H9 (cell line): ENCODE data around the gene SLCO6A1. TPM values are rescaled to one million over a fixed set of nuclear protein-coding genes. Genes with fewer than 3 reads are reported as not detected.

Experiments
- DNase-seq: peaks from one replicate; pipeline ENCODE4 v3.0.0-alpha.2; 2017
- H2AFZ ChIP-seq: one replicate; pipeline ENCODE4 v1.6.1; 2013; ENCODE audit warnings: mild to moderate bottlenecking, low read length, control low read depth, moderate library complexity
- H2AK5ac ChIP-seq: 2 replicates; pipeline ENCODE4 v1.6.1; 2013; ENCODE audit warnings: low read length, control low read depth, mixed read lengths; ENCODE audit not compliant: insufficient read length
- H2BK120ac ChIP-seq: one replicate; pipeline ENCODE4 v1.6.1; 2013; ENCODE audit warnings: low read depth, mild to moderate bottlenecking, low read length, control low read depth, inconsistent platforms; ENCODE audit not compliant: poor library complexity, severe bottlenecking
- H2BK12ac ChIP-seq: 2 replicates; pipeline ENCODE4 v1.6.1; 2013; ENCODE audit warnings: low read length, control low read depth, mixed read lengths, low read depth; ENCODE audit not compliant: insufficient read length
- H2BK15ac ChIP-seq: 2 replicates; pipeline ENCODE4 v1.6.1; 2013; ENCODE audit warnings: low read depth, low read length, control low read depth
- H2BK20ac ChIP-seq: one replicate; pipeline ENCODE4 v1.6.1; 2013; ENCODE audit warnings: low read depth, mild to moderate bottlenecking, low read length, control low read depth, inconsistent platforms; ENCODE audit not compliant: poor library complexity, severe bottlenecking
- H2BK5ac ChIP-seq: 2 replicates; pipeline ENCODE4 v1.6.1; 2013; ENCODE audit warnings: low read length, control low read depth, mixed read lengths; ENCODE audit not compliant: insufficient read length
- H3K14ac ChIP-seq: 2 replicates; pipeline ENCODE4 v1.6.1; 2013; ENCODE audit warnings: low read length, control low read depth; ENCODE audit not compliant: insufficient read depth
- H3K18ac ChIP-seq: 2 replicates; pipeline ENCODE4 v1.6.1; 2013; ENCODE audit warnings: low read depth, mild to moderate bottlenecking, mixed read lengths, low read length, control low read depth; ENCODE audit not compliant: insufficient read length
- H3K23ac ChIP-seq: 2 replicates; pipeline ENCODE4 v1.6.1; 2013; ENCODE audit warnings: low read length, control low read depth, mixed read lengths, low read depth; ENCODE audit not compliant: insufficient read length
- H3K23me2 ChIP-seq: 2 replicates; pipeline ENCODE4 v1.6.1; 2013; ENCODE audit warnings: low read depth, mild to moderate bottlenecking, mixed read lengths, low read length, control low read depth; ENCODE audit not compliant: insufficient read length, poor library complexity, severe bottlenecking
- H3K27ac ChIP-seq: 2 replicates; pipeline ENCODE4 v1.5.1; 2013; ENCODE audit warnings: low read length, control low read depth, mixed read lengths, low read depth; ENCODE audit not compliant: insufficient read length
- H3K27me3 ChIP-seq: 2 replicates; pipeline ENCODE4 v1.6.1; 2013; ENCODE audit warnings: low read length, control low read depth, inconsistent platforms; ENCODE audit not compliant: insufficient read depth
- H3K4ac ChIP-seq: 2 replicates; pipeline ENCODE4 v1.6.1; 2013; ENCODE audit warnings: low read depth, mild to moderate bottlenecking, control low read depth, inconsistent platforms, low read length, moderate library complexity
- H3K4me1 ChIP-seq: 2 replicates; pipeline ENCODE4 v1.6.1; 2013; ENCODE audit warnings: low read length, control low read depth, inconsistent platforms; ENCODE audit not compliant: insufficient read depth
- H3K4me2 ChIP-seq: 2 replicates; pipeline ENCODE4 v1.6.1; 2013; ENCODE audit warnings: low read length, control low read depth, mixed read lengths; ENCODE audit not compliant: insufficient read length, insufficient read depth
- H3K56ac ChIP-seq: 2 replicates; pipeline ENCODE4 v1.6.1; 2013; ENCODE audit warnings: low read depth, mild to moderate bottlenecking, mixed read lengths, low read length, control low read depth; ENCODE audit not compliant: insufficient read length
- H3K79me1 ChIP-seq: 2 replicates; pipeline ENCODE4 v1.6.1; 2013; ENCODE audit warnings: low read depth, mild to moderate bottlenecking, moderate library complexity, low read length, control low read depth, inconsistent platforms; ENCODE audit not compliant: insufficient read depth, poor library complexity, severe bottlenecking
- H3K79me2 ChIP-seq: 2 replicates; pipeline ENCODE4 v1.6.1; 2013; ENCODE audit warnings: low read length, control low read depth, inconsistent platforms; ENCODE audit not compliant: insufficient read depth
- H3K9ac ChIP-seq: 2 replicates; pipeline ENCODE4 v1.6.1; 2013; ENCODE audit warnings: low read length, control low read depth, mixed read lengths; ENCODE audit not compliant: insufficient read length; ENCODE audit errors: extremely low read depth
- H3K9me3 ChIP-seq: one replicate; pipeline ENCODE4 v1.6.1; 2013; ENCODE audit warnings: low read depth, low read length, inconsistent platforms; ENCODE audit not compliant: control insufficient read depth
- H3T11ph ChIP-seq: one replicate; pipeline ENCODE4 v1.6.1; 2013; ENCODE audit warnings: mild to moderate bottlenecking, low read length, control low read depth, inconsistent platforms
- H4K20me1 ChIP-seq: one replicate; pipeline ENCODE4 v1.6.1; 2013; ENCODE audit not compliant: control insufficient read depth, insufficient read length, insufficient read depth
- H4K5ac ChIP-seq: 2 replicates; pipeline ENCODE4 v1.6.1; 2013; ENCODE audit warnings: low read depth, mild to moderate bottlenecking, mixed read lengths, low read length, control low read depth; ENCODE audit not compliant: insufficient read length
- H4K8ac ChIP-seq: replicated peaks from 2 replicates; pipeline ENCODE4 v1.6.1; 2013; ENCODE audit warnings: low read length, control low read depth, mixed read lengths, low read depth; ENCODE audit not compliant: insufficient read length
- H4K91ac ChIP-seq: 2 replicates; pipeline ENCODE4 v1.6.1; 2013; ENCODE audit warnings: low read depth, mild to moderate bottlenecking, moderate library complexity, mixed read lengths, low read length, control low read depth; ENCODE audit not compliant: insufficient read length
- H3K27ac Mint-ChIP-seq, 3 experiments: 2 replicates in 2 of 3; 3 replicates in 1 of 3; pipeline ENCODE4 v1.8.0; 2020 to 2021; ENCODE audit warnings: mixed read lengths in 3 of 3, mild to moderate bottlenecking in 1 of 3, moderate library complexity in 1 of 3
- H3K27me3 Mint-ChIP-seq: 2 replicates; pipeline ENCODE4 v1.8.0; 2021; ENCODE audit warnings: low read depth, mild to moderate bottlenecking, moderate library complexity, mixed read lengths
- H3K36me3 Mint-ChIP-seq, 3 experiments: 2 replicates in 2 of 3; 3 replicates in 1 of 3; pipeline ENCODE4 v1.8.0; 2020 to 2021; ENCODE audit warnings: low read depth in 3 of 3, mixed read lengths in 3 of 3; ENCODE audit not compliant: insufficient read depth in 1 of 3
- H3K4me1 Mint-ChIP-seq, 2 experiments: 2 replicates each; pipeline ENCODE4 v1.8.0; 2020; ENCODE audit warnings: mixed read lengths in 2 of 2
- H3K4me3 Mint-ChIP-seq, 2 experiments: 2 replicates in 1 of 2; 3 replicates in 1 of 2; pipeline ENCODE4 v1.8.0; 2020 to 2021; ENCODE audit warnings: mild to moderate bottlenecking in 2 of 2, mixed read lengths in 2 of 2, moderate library complexity in 1 of 2
- H3K9me3 Mint-ChIP-seq, 2 experiments: 2 replicates in 1 of 2; 3 replicates in 1 of 2; pipeline ENCODE4 v1.8.0; 2020; ENCODE audit warnings: mild to moderate bottlenecking in 2 of 2, mixed read lengths in 2 of 2, moderate library complexity in 1 of 2
- WGBS: extraction: QIAGEN DNeasy Blood & Tissue Kit; methylation state at CpG from one replicate; pipeline ENCODE4 v1.1.7; 2013; ENCODE audit warnings: missing lambda C conversion rate, low lambda C conversion rate, mixed read lengths; ENCODE audit not compliant: insufficient read length; ENCODE audit errors: extremely low coverage; 5-methylcytosine and 5-hydroxymethylcytosine counted together
- total RNA-seq: library from RNA; stranded (reverse); gene quantifications from 2 replicates; pipeline ENCODE4 v1.2.1, GENCODE V29; 2021
- TF ChIP-seq, protein P1 (sequence below): fragments of 200-600 bp; sonication (generic); conservative IDR thresholded peaks from 3 replicates; pipeline ENCODE4 v1.8.0; 2021; ENCODE audit warnings: antibody characterized with exemption, mild to moderate bottlenecking

The SLCO6A1 gene
- total RNA-seq, 1 experiment from 2014 or later = 0.46 TPM

DNA sequence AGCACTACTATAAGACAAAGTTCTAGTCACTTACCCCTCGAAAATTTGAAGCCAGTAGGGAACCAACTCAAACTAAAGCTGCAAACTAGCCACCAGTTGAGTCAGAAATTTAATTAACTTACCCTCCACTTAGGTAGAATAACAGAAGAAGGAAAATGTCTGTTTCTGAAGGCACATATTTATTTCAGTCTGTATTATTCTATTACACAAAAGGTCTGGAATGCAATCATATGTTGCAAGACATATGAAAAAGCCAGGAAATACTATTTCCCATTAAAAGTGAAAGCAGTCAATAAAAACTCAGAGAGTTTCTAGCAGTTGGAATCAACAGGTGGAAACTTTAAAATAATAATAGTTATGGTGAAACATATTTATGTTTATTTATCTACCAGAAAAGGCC is 123.5 kb downstream of the SLCO6A1 start:
- H3K23ac ChIP-seq = no peak overlapping the region
- TF ChIP-seq, protein P1, sequence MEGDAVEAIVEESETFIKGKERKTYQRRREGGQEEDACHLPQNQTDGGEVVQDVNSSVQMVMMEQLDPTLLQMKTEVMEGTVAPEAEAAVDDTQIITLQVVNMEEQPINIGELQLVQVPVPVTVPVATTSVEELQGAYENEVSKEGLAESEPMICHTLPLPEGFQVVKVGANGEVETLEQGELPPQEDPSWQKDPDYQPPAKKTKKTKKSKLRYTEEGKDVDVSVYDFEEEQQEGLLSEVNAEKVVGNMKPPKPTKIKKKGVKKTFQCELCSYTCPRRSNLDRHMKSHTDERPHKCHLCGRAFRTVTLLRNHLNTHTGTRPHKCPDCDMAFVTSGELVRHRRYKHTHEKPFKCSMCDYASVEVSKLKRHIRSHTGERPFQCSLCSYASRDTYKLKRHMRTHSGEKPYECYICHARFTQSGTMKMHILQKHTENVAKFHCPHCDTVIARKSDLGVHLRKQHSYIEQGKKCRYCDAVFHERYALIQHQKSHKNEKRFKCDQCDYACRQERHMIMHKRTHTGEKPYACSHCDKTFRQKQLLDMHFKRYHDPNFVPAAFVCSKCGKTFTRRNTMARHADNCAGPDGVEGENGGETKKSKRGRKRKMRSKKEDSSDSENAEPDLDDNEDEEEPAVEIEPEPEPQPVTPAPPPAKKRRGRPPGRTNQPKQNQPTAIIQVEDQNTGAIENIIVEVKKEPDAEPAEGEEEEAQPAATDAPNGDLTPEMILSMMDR = no peak
- H4K5ac ChIP-seq = no peak overlapping the region
- H3K79me2 ChIP-seq = no peaks in the 10 kb centered on the region
- H2AFZ ChIP-seq = no peak overlapping the region
- no peak overlapping the region for H3K27ac ChIP-seq
- H3K79me1 ChIP-seq = no peaks in the 10 kb centered on the region
- no peaks in the 10 kb centered on the region for H3K23me2 ChIP-seq
- no peak overlapping the region for H2BK15ac ChIP-seq
- no CpG with 5 or more reads among the region's 1 CpG for WGBS
- Mint-ChIP-seq H3K4me1 (no peaks in the 10 kb centered on the region), H3K4me3 (no peak overlapping the region), H3K36me3 (no peaks in the 10 kb centered on the region), H3K27ac (no peak overlapping the region), H3K27me3 (no peaks in the 10 kb centered on the region), H3K9me3 (no peaks in the 10 kb centered on the region)
- no peaks in the 10 kb centered on the region for H3K27me3 ChIP-seq
- H3K56ac ChIP-seq = no peak overlapping the region
- H3K4me2 ChIP-seq = no peak overlapping the region
- no peak overlapping the region for H2BK20ac ChIP-seq
- no peak overlapping the region for H3T11ph ChIP-seq
- no peak overlapping the region for H3K9ac ChIP-seq
- no peak overlapping the region for H2AK5ac ChIP-seq
- no peak for DNase-seq
- no peaks in the 10 kb centered on the region for H4K20me1 ChIP-seq
- H3K4ac ChIP-seq = no peak overlapping the region
- no peak overlapping the region for H2BK5ac ChIP-seq
- H3K9me3 ChIP-seq = no peaks in the 10 kb centered on the region
- H3K14ac ChIP-seq = no peak overlapping the region
- H4K91ac ChIP-seq = no peak overlapping the region
- H4K8ac ChIP-seq = no peak overlapping the region
- no peak overlapping the region for H3K18ac ChIP-seq
- H2BK12ac ChIP-seq = no peak overlapping the region
- no peak overlapping the region for H2BK120ac ChIP-seq
- no peaks in the 10 kb centered on the region for H3K4me1 ChIP-seq
